HT-29 (cell line): Measurements from ENCODE around the gene SCNM1. TPM values are rescaled to one million over a fixed set of nuclear protein-coding genes. Genes with fewer than 3 reads are reported as not detected.
A peak's percentile ranks its signal among the peaks of the same experiment; 100 is the strongest.
"Not testable (repeated sequence)": the region's sequence is repeated elsewhere in the genome, so short reads cannot be mapped to it uniquely, and the experiment has no call there.

Experiments
- DNase-seq: peaks from one replicate; pipeline ENCODE4 v3.0.0-alpha.2; 2015; ENCODE audit warnings: low spot score
- total RNA-seq: library from RNA; depleted of rRNA; stranded (reverse); fragments of >200 nt; shearing (Covaris generic); gene quantifications from 2 replicates; pipeline ENCODE4 v1.2.3, GENCODE V29; 2014

SCNM1 gene
- total RNA-seq, 1 experiment from 2014 or later: 37.6 TPM

DNA sequence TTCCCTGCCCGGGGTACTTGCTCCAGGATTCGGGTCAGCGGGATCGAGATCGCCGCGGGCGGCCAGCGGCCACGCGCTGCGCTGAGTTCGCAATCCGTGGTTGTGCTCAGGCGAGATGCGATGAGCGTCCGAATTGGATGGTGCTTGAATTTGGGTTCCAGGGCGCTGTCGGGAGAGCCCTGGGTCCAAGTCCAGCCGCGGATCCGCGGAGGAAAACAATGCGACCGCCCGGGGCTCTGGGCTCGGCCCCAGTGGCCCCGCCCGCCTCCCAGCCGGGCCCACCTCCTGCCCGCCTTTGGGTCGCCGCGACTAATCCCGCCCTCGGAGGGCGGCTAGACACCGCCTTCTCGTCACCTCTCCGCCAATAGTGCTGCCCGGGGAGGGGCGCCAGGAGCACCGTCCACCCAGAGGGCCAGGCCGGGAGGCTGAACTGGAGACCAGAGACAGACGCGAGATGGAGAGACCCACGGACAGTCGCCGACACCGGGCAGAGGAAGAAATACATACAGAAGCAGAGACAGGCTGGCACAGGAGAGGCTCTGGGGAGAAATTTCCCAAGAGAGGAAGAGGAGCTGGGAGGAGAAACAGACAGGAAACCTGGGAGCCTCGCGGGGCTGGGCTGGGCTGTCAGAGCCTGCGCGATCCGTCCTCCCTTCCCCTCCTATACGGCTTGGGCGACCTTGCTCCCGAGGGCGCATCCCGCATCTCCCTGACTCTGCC, 19.4 kb upstream of the SCNM1 start, which contains the start of gene SEMA6C:
Gene SEMA6C, minus strand, starts transcription at position 220 of the 720 bp plus-strand sequence. CDS start 4,010 bp downstream, outside the sequence.
- DNase-seq: peak; percentile 83

DNA sequence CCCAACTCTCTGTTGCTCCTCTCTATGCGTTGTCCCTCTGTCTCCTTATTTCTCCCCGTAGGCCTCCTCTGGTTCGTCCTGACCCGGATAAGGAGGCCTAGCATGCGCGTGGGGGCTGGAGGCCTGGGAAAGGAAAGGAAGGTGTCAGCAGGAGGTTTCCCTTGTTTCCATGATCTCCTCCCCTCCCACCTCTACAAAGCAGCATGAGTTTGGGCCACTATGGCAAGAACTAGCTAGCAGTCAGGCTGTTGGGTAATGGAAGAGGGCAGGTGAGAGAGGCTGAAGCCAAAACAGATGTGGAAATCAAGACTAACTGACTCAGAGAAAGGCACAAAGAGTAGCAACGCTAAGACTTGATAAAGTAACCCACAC, 18.8 kb upstream of the SCNM1 start:
- no peak for DNase-seq

DNA sequence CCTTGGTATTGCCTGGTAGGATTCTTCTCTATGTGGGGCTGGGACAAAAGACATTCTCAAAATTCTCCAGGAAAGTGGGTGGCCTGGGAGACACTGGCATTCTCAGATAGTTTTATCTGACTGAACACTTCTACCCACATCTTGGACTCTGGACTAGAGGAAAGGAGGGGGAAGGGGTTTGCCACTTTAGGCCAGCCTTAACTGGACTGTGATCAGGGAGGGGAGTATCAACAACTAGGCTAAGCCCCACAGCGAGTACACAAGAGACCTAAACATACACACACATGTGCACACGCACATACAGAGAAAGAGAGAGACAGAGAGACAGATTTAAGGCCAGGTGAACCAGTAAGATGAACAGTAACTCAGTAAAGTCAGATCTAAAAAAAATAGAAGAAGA, 18.3 kb upstream of the SCNM1 start:
- DNase-seq: no peak

DNA sequence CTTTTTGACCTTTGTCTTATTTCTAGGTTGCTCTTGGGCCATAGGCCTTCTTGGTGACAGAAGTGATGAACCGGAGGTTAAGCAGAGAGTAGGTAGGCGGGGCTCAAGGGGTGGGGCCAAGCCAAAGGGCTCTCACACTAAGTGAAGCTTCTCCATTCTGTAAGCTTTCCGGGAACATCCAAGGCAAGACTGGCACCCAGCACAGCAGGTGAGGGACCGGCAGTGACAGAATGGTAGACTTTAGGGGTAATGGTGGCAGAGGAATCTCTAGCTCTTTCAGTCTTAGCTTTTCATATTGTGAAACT, 9.5 kb upstream of the SCNM1 start, which contains the start of gene TNFAIP8L2:
Gene TNFAIP8L2, plus strand, starts transcription at position 135 of the 305 bp plus-strand sequence. CDS start 2,049 bp downstream, outside the sequence.
- no peak for DNase-seq

DNA sequence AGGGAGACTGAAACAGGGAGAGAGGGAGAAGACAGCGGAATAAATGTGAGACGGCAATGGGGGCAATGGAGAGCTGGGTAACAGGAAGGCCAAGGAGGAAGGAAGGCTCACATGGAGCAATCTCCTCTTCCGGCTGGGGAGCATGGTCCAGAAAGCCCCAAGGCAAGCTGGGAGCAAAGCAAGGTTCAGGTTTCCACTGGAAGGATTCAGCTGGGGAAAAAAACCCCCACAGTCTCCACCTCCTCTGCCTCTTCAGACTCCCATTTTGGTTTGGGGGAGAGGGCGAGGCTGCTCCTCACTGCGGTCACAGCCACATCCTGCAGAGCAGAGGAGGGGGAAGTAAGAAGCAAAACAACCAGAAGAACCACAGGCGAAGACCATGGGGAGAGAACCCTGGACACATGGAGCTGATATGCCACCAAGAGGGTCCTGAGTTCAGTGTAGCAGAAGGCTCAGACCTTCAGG, 8.8 kb upstream of the SCNM1 start:
- DNase-seq: no peak

DNA sequence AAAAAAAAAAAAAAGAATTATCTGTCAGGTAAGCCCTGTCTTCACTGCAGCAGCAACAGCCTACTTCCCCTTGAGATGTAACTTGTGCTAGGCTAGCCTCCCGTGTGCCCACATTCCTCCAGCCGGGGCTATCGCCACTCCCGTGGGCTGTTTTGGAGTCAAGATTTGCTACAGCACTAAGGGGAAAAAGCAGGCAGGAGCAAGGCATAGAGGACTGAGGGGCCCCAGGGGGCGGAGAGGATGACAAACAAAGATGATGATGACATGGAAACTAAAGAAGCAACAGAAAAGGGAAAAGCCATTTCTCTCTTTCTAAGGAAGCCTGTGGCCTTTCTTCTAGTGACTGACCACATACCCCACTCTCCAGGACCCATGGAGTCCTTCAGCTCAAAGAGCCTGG, 7.6 kb upstream of the SCNM1 start:
- no peak for DNase-seq

DNA sequence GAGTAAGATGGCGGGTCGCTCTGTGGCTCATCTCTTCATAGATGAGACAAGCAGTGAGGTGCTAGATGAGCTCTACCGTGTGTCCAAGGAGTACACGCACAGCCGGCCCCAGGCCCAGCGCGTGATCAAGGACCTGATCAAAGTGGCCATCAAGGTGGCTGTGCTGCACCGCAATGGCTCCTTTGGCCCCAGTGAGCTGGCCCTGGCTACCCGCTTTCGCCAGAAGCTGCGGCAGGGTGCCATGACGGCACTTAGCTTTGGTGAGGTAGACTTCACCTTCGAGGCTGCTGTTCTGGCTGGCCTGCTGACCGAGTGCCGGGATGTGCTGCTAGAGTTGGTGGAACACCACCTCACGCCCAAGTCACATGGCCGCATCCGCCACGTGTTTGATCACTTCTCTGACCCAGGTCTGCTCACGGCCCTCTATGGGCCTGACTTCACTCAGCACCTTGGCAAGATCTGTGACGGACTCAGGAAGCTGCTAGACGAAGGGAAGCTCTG, 7.1 kb upstream of the SCNM1 start:
- DNase-seq: no peak

DNA sequence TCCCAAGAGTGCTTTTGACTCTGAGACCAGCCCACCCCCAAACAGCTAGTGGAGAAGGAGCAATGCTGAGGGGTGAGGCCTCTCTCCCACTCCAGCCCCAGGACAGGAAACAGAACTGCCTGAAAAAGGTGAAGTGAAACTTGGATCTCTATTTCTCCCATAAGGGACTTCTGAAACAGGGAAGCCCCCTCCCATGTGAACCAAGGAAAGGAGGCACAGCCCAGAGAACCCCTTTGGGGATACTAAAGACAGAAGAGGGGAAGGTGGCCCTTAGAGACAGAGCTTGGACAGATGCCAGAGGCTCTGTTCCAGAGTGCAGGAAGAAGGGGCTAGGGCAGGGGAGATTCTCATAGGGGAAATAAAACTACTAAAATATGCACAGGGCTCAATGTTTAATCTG, 6.6 kb upstream of the SCNM1 start:
- DNase-seq: no peak

DNA sequence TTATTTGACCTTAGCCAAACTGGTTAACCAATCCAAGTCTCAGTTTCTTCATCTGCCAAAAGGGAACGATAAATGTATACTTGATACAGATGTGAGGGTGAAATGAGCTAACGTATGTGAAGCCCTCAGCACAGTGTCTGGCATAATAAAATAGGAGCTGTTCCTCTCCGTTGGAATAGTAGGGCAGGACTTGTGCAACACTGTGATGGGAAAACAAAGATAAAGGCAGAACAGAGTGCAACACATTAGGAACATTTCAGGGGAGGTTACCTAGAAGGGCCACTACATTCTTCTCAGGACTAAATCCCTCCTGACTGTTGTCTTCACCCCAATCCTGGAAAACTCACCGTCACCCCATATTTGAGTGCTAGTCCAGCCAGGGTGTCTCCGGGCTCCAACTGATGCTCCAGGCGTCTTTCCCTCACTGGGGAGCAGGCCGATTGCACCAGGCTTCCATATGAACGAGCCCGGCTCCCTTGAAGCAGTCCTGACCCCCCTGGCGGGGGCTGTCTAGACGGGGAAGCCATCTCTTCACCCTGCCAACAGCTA, 1.1 kb upstream of the SCNM1 start:
- DNase-seq: no peak

DNA sequence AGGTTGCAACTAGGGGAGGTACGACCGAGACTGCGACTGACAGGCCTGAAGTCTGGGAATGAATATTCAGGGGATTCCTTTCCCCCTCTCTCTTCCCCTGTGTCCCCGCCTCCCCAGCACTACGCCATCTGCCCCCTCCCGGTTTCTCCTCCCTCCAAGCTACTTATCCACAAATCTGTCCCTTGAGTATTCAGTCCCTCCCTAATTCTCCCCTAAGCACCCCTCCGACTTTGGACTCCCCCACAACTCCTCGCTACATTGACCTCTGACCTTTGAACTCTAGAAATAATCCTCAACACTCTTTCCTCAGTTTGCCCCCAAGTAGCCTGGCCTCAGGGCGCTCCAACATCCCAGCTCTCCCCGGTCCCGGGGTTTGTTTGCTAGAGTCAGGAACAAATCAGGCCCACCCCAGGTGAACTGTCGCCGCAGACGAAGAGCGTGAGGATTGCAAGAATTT, 635 bp upstream of the SCNM1 start:
- peak; percentile 12 for DNase-seq

DNA sequence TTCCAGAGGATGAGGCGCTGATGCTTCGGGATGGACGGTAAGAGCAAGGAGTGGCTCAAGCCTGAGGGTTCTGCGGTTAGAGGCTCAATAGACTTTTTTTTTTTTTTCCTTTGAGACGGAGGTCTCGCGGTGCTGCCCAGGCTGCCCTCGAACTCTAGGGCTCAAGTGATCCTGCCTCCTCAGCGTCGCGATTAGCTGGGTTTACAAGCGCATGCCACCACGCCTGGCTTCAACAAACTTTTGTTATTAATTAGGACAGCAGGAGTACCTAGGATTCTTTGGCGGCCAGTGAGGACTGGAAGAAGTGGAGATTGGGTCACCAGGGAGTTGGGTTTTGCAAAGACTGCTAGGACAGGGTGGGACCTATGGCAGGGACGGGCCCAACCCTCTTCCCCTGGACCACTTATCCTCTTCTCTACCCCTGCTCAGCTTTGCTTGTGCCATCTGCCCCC, 587 bp downstream of the SCNM1 start:
- DNase-seq: no peak

DNA sequence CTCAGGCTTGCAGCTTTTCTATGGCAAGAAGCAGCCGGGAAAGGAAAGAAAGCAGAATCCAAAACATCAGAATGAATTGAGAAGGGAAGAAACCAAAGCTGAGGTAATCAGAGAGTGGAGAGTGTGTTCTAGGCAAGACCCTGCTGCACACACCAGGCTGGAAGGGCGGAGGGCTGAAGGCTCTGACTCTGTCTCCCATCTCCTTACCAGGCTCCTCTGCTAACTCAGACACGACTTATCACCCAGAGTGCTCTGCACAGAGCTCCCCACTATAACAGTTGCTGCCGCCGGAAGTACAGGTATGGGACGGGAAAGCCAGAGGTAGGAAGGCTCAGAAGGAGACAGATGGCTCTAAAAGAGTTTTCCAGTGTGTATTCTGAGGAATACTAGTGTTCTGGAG, 1.2 kb downstream of the SCNM1 start:
- no peak for DNase-seq

DNA sequence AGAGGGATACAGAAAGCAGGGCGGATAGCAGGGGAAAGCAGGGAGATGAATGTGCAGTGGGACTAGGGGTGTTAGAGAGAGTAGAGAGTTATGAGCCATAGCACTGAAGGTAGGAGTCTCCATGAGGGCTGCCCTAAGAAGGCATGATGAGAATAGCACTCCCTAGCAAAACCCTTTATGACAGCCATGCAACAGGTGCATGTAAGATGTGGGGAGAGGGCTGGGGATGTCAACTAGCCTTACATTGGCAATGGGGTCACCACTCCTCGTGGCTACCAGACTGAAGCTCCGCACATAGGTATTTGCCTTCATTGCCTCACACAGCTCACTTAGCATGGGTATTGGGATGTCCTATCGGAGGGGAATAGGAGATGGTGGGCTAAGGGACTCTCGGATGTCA, 5.2 kb downstream of the SCNM1 start:
- DNase-seq: no peak

DNA sequence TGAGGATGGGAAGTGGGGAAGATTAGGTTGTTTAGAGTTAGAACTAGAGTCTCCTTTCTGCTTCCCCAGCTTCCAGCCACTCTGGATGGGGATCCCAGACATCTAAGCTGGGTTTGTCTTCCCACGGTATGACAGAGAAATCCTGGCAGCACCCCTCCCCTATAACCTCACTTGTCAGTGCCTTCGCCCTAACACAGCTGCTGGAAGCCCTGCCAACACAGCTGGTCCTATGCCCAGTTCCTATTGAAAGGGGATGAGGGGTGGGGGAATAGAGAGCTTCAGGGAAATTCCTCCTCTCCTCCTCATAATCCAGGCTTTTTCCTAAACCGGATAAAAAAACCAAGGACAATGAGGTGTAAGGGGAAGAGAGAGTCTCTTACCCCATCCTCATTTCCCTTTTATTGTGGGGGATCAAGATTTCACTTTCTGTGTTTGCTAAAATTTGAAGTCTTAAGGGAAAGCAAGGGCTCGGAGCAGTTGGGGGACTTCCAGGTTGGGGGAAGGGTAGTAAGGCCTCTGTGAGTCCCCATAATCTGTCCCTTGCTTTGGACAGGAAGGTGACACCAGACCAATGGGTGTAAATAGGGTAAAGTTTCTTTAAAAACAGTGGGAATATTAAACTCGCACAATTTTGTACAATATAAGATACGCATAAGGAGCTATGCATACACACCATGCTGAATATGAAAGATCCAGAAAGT, 9.2 kb downstream of the SCNM1 start:
- no peak for DNase-seq

DNA sequence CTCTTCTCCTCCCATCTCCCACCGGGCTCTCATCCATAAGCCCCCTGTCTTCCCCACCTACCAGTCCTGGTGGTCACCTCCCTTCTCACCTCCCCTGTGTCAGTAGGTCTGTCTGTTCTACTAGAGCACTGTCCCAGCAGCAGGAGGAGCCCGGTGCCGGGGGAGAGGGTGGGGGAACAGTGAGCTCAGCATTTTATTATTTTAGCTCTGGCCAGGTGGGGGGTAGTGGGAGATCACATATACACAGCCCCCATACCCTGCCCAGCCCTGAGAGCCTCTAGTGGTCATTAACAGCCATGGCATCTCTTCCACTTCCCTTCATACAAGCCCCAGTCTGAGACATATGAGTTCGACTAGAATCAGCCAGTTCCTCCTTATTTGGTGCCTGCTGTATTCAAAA, 9.9 kb downstream of the SCNM1 start, which contains the start of gene TMOD4:
Gene TMOD4, minus strand, starts transcription at position 119 of the 400 bp plus-strand sequence. CDS start 1,106 bp downstream, outside the sequence.
- no peak for DNase-seq

DNA sequence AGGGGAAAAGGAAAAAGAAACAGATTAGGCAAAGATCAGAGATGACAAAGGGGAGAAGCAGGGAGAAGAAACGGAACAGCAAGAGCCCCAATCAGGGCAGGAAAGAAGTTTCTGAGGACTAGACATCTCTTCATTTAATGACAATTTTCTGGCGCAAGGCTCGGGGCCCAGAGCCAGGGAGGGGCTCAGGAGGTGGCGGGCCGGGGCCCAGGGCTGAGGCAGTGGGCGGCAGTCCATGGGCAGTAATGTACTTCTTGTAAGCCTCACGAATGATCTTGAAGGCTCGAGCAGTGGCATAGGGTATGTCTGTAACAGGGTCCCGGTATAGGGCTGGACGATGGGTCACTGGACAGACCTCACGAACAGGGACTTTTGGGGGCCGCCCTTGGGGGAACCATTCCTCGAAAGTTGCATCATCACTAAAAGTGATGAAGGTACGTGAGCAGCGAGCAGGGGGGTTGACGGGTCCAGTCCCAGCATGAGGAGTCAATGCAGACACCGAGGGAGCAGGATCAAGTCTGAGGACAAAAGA, 10.6 kb downstream of the SCNM1 start:
- no peak for DNase-seq

DNA sequence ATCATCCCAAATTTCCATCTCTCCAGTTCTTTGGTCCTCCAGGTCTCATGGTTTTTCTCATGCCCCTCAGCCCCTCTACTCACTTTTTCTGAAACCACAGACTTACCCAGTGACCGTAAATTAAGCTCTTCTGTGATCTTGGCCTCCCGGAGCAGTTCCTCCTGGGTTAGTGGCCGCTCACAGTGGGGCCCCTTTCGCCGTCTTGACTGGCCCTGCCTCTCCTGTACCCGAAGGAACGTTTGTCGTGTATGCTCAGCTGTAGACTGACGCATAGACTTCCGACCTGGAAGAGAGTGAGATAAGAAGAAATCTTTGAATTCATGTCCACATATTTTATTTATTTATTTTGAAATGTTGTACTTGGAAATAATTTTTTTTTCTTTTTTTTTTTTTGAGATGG, 18.3 kb downstream of the SCNM1 start:
- DNase-seq: no peak

DNA sequence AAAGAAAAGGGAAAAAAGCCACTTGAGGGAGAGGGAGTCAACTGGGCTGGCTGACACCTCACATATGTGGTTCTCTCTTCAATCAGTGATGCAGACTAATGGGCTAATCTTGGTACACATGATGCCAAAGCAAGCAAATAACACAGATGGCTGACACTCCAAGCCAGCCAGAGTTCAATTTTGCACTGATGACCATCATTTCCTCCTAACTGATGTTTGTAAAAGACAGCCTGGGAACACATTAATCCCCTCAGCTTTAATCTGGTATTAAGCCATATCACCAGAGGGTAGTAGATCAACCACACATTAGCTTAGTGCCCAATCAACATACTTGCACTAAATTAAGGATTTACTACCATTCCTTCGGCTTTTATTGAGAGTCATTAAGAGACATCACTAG, 21.3 kb downstream of the SCNM1 start:
- no peak for DNase-seq

DNA sequence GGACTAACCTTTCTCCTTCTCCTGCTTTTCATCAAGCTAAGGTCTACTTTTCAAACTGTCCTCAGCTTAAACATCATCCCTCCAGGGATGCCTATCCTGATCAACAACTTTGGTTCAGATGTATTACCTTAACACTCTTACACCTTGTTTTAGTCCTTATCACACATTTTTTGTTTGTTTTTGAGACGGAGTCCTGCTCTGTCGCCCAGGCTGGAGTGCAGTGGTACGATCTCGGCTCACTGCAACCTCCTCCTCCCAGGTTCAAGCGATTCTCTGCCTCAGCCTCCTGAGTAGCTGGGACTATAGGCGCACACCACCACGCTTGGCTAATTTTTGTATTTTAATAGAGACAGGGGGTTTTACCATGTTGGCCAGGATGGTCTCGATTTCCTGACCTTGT, 22.7 kb downstream of the SCNM1 start:
- not testable (repeated sequence) for DNase-seq

DNA sequence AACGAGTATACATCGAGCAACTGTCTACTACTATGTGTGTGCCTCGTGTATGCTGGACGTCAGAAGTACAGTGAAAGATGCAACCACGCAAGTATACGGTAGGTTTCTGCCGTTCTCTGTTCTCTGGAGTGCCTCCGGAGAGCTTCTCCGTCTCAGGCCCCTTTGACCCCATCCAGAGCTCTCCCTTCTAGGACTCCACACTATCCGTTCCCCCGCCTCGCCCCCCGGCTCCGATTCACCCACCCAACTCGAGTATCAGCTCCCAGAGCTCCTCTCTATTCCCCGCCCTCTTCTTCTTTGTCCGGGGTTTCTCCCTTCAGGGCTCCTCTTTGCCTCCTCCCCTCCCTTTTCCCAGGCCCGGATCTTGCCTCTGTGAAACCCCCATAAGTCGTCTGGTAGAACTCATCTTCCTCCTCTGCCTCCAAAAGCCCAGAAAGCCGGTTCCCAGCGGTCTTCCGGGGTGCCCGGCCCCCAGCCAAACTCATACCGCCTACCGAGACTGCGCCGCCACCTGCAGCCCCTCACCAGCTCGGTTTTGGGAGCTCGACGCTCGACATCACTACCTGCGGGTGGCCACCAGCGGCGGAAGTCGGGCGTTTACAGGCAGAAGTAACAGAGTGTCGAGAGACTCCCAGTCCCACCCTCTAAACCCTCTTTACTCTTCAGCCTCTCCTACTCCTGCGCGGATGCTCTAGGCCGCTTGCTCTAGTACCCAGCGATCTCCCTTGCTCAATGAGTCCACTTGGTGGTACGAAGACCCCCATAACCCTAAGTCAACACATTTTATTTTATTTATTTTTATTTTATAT, 23.9 kb downstream of the SCNM1 start, which contains the start of gene VPS72:
Gene VPS72, minus strand, starts transcription at position 561 of the 809 bp plus-strand sequence. Its CDS starts 76 bp downstream, at position 485.
- DNase-seq: peak; percentile 90

DNA sequence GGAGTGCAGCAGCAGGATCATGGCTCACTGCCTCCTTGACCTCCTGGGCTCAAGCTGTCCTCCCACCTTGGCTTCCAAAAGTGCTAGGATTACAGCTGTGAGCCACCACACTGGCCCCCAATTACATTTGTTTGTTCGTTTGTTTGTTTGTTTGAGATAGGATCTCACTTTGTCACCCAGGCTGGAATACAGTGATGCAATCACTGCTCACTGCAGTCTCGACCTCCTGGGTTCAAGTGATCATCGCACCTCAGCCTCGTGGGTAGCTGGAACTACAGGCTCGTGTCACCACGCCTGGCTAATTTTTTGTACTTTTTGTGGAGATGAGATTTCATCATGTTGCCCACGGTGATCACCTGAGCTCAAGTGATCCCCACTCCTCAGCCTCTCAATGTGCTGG, 26.1 kb downstream of the SCNM1 start:
- DNase-seq: no peak
